NCI-H146 treated with DMSO at 0.1 percent for 48 hours (cell line): ENCODE measurements around the gene CD200R1.

Source experiments
- DNase-seq: peaks from one replicate; lab custom pipeline; 2025; ENCODE audit not compliant: unreplicated experiment; lab: John Stamatoyannopoulos, UW

CD200R1 gene

GRCh38 chr3:112888381-112889085, 86.4 kb downstream of the CD200R1 start:
- no peak for DNase-seq

- no peak for DNase-seq
These were observed 90.1 kb downstream of the CD200R1 start for GRCh38 chr3:112884678-112885290.

DNA sequence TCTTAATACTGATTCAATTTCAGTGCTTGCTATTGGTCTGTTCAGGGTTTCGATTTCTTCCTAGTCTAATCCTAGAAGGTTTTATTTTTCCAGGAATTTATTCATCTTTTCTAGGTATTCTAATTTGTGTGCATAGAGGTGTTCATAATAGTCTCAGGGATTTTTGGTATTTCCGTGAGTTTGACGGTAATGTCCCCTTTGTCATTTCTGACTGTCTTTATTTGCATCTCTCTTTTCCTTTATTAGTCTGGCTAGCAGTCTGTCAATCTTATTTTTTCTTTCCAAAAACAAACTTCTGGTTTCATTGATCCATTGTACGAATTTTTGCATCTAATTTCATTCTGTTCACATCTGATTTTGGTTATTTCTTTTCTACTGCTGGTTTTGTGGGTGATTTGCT, 93.0 kb downstream of the CD200R1 start:
- DNase-seq: no peak

DNA sequence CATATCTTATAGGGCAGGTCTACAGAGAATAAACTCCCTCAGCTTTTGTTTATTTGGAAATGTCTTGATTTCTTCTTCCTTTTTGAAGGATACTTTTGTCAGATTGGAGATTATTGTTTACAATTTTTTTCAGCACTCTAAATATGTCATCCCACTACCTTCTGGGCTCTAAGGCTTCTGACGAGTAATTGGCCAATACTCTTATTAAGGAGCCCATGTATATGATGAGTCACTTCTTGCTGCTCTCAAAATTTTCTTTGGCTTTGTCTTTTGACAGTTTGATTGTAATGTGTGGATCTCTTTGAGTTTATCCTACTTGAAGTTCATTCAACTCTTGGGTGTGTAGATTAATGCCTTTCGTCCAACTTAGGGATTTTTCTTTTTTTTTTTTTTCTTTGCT, 99.3 kb downstream of the CD200R1 start:
- DNase-seq: no peak

DNA sequence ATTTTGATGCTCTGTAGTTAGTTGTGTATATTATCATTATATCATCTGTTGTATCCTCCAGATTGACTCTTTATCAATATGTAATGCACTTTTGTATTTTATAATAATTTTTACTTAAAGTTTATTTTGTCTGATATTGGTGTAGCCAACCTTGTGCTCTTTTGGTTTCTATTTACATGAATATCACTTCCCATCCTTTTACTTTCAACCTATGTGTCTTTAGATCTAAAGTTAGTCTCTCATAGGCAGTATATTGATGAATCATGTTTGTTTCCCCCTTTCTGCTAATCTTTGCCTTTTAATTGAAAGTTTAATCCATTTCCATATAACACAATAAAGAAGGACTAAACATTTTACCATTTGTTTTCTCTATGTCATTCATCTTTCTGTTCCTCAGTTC, 100.2 kb downstream of the CD200R1 start:
- no peak for DNase-seq

- DNase-seq: no peak
These were observed 101.3 kb downstream of the CD200R1 start for GRCh38 chr3:112873632-112874031.

DNA sequence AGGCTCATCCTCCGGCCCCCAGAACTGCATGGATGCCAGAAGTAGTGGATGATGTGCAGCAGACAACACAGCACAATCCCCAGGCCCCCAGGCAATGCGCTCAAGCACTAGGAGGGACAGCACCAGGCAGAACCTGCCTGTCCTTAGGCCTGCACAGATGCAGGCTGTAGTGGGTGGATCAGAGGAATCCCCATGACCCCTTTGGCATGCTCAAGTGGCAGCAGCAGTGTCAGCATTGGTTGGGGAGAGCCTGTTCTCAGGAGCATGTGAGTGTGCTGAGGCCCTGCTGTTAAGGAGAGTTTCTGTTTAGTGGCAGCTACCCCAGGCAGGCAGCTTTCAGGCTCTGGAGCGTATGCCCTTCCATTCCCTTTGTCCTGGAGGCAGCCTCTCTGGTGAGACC, 103.2 kb downstream of the CD200R1 start:
- no peak for DNase-seq
